GM19372 (cell line): ENCODE measurements around the gene UQCRQ.
"Not testable (repeated sequence)": the region's sequence is repeated elsewhere in the genome, so short reads cannot be mapped to it uniquely, and the experiment has no call there.

Experiments used
- ATAC-seq: cut with Tn5 transposase; IDR thresholded peaks from one replicate; pipeline ENCODE4 v1.9.1; 2021; ENCODE audit warnings: mild to moderate bottlenecking, low read depth, moderate library complexity; ENCODE audit not compliant: unreplicated experiment

Gene UQCRQ

GRCh38 chr5:132831095-132831860 lies 35.2 kb upstream of the UQCRQ start:
- ATAC-seq = no peak

GRCh38 chr5:132832612-132833011 lies 33.8 kb upstream of the UQCRQ start:
- no peak for ATAC-seq

DNA sequence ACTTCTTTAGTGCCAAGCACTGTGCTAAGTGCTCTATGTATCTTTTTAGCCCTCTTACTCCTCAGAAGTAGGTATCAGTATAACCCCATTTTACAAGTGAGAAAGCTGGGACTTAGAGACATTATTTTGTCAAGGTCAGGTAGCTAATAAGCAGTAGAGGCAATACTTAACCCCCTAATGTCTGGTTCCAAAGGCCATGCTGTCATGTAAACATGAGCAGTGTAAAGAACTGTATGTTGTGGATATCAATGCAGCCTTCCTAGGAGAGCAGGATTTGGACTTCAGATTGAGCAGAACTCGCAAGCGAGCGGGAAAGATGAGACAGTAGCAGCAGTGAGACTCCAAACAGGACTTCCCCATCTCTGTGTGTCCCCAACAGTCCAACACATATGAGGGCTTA lies 32.4 kb upstream of the UQCRQ start:
- no peak for ATAC-seq

- no peak for ATAC-seq
Observed at GRCh38 chr5:132836852-132837251, 29.6 kb upstream of the UQCRQ start.

- ATAC-seq = no peak
Observed at GRCh38 chr5:132837868-132838267, 28.6 kb upstream of the UQCRQ start.

DNA sequence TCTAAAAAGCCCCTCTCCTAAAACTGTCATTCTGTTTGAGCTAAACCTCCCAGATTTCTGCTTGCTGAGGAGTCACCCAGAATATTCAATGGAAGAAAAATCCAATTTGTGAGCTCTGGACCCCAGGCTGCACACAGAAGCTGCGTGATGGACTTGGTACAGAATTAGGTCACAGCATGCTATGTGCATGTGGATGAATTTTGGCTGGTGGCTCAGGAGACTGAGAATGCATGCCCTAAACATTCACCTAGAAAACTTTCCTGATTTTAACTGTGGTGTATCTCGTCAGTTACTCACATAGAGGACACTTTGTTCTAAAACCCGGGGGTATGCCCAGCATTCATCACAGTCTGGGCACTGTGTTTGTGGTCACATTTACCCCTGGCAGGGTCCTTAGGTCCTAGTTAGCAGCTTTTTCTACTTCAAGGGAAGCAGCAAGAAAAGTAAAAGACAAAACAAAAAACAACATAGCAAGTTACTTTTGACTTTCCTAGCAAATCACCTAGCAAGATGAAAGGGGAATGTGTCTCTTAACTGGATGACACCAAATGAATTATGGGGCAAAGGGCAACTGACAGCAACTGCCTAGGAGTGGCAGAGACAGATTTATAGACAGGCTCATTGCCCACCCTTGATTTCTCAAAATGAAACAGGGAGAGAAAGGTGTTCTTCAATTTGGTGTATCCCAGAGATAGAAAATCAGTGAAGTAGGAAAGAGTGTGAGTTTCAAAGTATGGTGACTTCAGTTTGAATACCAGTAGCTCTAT lies 27.7 kb upstream of the UQCRQ start:
- no peak for ATAC-seq

GRCh38 chr5:132839426-132840301 lies 26.8 kb upstream of the UQCRQ start:
- no peak for ATAC-seq

DNA sequence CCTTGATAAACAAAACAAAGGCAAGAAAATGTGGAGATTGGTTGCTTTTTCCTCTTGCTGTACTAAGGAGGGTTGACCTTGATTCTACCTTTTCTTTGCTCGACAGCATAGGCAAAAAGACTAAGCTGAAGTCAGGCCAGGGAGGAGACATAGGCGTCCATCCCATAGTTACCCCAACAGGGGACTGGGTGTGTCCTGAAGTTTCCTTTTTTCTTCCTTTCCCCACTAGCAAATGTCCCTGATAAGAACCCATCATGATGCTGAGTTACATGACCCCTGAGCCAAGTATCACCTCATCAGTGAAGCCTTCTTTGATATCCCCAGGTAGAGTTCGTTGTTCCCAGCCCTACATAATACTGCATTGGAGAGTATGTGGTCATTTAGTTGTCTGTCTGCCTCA lies 26.1 kb upstream of the UQCRQ start:
- ATAC-seq = no peak

DNA sequence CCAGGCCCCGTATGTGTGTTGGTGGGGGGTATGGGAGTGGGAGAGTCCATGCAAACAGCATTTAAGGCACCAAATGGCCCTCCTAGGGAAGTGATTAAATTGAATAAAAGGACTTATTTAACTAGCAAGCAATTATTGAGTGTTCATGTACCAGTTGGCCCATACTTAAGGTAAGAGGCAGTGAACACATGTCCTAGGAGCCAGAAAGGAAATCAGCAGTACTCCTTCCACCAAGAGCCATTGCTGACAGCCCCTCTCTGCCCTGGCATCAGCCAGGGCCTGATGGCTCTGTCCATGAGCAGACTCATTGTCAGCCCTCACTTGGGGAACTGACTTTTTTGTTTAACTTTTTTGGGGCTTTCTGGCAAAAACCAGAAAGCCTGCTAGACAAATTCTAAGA lies 25.5 kb upstream of the UQCRQ start:
- no peak for ATAC-seq

GRCh38 chr5:132841305-132841704 lies 25.1 kb upstream of the UQCRQ start:
- ATAC-seq = no peak

- ATAC-seq = no peak
Observed at GRCh38 chr5:132848270-132848669, 18.2 kb upstream of the UQCRQ start.

DNA sequence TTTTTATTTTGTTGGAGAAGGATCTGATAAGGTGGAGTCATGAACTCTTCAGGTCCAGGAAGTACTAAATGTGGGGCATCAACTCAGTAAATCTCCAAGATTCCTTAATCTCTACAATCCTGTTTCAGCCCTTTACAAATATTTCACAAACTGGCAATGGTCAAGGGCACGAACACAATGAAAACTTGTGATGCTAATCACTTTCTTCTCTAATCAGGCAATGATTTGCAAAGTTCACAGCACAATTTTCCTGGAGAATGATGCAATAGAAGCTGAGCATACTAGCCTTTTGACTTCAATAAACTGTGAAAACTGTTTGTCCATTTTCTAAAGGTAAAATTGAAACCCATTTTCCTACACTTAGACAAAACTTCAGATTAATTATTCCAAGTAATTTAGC lies 17.1 kb upstream of the UQCRQ start:
- no peak for ATAC-seq

DNA sequence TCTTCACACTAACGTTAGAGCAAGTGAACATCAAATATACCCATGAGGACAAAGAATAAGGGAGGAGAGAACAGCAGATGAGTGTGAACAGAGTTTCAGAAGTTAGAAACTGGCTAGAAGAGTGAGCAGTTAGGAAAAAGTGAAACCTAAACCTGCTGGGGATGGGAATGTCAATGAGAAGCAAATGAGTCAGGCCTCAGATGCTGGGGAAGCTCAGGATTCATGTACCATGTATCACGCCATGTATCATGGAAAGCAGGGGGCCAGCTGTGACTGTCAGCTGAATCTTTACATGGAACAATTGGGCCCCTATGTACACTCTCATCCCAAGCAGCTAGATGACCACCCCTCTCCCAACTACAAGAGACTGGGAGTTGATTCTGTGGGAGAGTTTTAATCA lies 16.4 kb upstream of the UQCRQ start:
- ATAC-seq = no peak

- no peak for ATAC-seq
Observed at GRCh38 chr5:132853323-132853722, 13.1 kb upstream of the UQCRQ start.

DNA sequence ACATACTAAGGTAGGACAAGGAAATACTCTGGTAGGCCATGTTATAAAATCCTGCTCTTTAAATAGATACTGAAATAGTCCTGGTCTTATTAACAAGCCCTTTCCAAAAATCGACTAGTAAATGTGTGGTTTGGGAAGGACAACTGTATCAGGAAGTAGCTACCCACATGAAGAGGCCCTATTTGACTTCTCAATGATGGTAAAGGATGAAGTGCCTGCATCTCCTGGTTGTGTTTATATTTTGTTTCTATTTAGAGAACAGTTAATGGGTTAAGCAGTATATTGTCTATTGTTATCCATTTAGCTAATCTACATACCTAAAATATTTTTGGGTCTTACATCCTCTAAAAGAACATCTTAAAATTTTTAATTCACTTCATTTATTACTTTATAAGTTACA lies 12.7 kb upstream of the UQCRQ start:
- no peak for ATAC-seq

- no peak for ATAC-seq
Observed at GRCh38 chr5:132854301-132854700, 12.1 kb upstream of the UQCRQ start.

- ATAC-seq = not testable (repeated sequence)
Observed at GRCh38 chr5:132854992-132855391, 11.4 kb upstream of the UQCRQ start.

DNA sequence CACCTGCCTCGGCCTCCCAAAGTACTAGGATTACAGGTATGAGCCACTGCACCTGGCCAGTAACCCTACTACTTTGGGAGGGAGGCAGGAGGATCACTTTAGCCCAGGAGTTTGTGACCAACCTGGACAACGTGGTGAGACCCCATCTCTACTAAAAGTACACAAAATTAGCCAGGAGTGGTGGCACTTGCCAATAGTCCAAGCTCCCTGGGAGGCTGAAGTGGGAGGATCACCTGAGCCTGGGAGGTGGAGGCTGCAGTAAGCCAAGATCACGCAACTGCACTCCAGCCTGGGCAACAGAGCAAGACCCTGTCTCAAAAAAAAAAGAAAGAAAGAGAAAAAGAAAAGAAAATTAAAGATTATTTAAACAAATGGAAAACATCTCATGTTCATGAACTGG lies 10.4 kb upstream of the UQCRQ start:
- no peak for ATAC-seq

- ATAC-seq = no peak
Observed at GRCh38 chr5:132859889-132860437, 6.5 kb upstream of the UQCRQ start.

DNA sequence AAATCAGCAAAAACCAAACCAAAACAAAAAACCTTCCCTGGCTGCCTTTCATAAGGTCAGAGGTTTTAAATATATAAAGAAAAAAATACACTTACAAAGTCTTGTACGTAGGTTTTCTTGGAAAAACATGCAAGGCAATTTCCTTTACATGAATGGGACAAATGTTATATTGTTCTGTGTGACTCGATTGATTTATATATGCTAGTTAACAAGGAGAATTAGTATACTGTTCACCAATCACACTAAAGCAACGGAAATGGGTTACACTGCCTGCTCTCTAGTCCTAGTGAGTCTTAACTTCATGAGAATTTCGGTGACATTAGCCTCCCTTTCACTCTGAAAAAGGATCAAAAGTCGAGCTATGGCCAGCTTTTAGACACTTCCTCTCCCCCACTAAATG lies 5.7 kb upstream of the UQCRQ start:
- ATAC-seq = no peak
